K562 (cell line): ENCODE measurements around the gene P2RX1. TPM values are rescaled to one million over a fixed set of nuclear protein-coding genes. Genes with fewer than 3 reads are reported as not detected.
A peak's percentile ranks its signal among the peaks of the same experiment; 100 is the strongest.

Experiments used
- ATF7 ChIP-seq: fragments of 450-650 bp; IDR thresholded peaks from 2 replicates; pipeline ENCODE4 v1.7.1; 2014; ENCODE audit warnings: mild to moderate bottlenecking, moderate library complexity
- EWSR1 ChIP-seq: fragments of 450-650 bp; IDR thresholded peaks from 2 replicates; pipeline ENCODE4 v1.6.1; 2018; ENCODE audit warnings: borderline replicate concordance, mild to moderate bottlenecking, low read depth, moderate library complexity; ENCODE audit not compliant: partially characterized antibody
- FOSL1 ChIP-seq: fragments of 200-800 bp; sonication (Bioruptor generic); conservative IDR thresholded peaks from 2 replicates; pipeline ENCODE4 v1.6.1; 2016; ENCODE audit warnings: missing genetic modification characterization, missing compliant biosample characterization
- HNRNPL ChIP-seq: fragments of 200-400 bp; formaldehyde crosslinking; IDR thresholded peaks from 2 replicates; pipeline ENCODE4 v1.6.1; 2017; ENCODE audit warnings: low read depth, mild to moderate bottlenecking, low read length
- MCM2 ChIP-seq: fragments of 450-650 bp; IDR thresholded peaks from 2 replicates; pipeline ENCODE4 v1.6.1; 2017; ENCODE audit warnings: low read depth, mild to moderate bottlenecking
- MECOM ChIP-seq: fragments of 250-450 bp; sonication (Bioruptor Pico); IDR thresholded peaks from 2 replicates; pipeline ENCODE4 v1.8.0; 2022; ENCODE audit warnings: inconsistent platforms
- PHF20 ChIP-seq: fragments of 450-650 bp; IDR thresholded peaks from 2 replicates; pipeline ENCODE4 v1.6.1; 2018; ENCODE audit not compliant: partially characterized antibody
- POLR3G ChIP-seq: IDR thresholded peaks from 2 replicates; pipeline ENCODE4 v1.6.1; 2011; ENCODE audit not compliant: insufficient read length, insufficient replicate concordance; ENCODE audit errors: extremely low read depth
- PTBP1 ChIP-seq: fragments of 200-400 bp; formaldehyde crosslinking; IDR thresholded peaks from 2 replicates; pipeline ENCODE4 v1.6.1; 2017; ENCODE audit warnings: low read depth, low read length
- RBM15 ChIP-seq: fragments of 200-400 bp; formaldehyde crosslinking; IDR thresholded peaks from 2 replicates; pipeline ENCODE4 v1.6.1; 2018; ENCODE audit warnings: mild to moderate bottlenecking, low read length, moderate library complexity; ENCODE audit not compliant: insufficient read depth
- RCOR1 ChIP-seq, 2 experiments: IDR thresholded peaks; 2 replicates each; pipeline ENCODE4 v1.6.1; 2012; ENCODE audit warnings: low read depth in 2 of 2, low read length in 2 of 2, borderline replicate concordance in 1 of 2, improper control_type of control experiment in 1 of 2
- ZHX1 ChIP-seq: fragments of 150-350 bp; conservative IDR thresholded peaks from 2 replicates; pipeline ENCODE4 v1.6.1; 2014; ENCODE audit warnings: low read length
- ZNF212 ChIP-seq: fragments of 450-650 bp; formaldehyde crosslinking; IDR thresholded peaks from 2 replicates; pipeline ENCODE4 v1.4.0; 2020; ENCODE audit warnings: mild to moderate bottlenecking
- ZNF3 ChIP-seq: fragments of 250-450 bp; sonication (Bioruptor Pico); IDR thresholded peaks from 2 replicates; pipeline ENCODE4 v1.5.0; 2021; ENCODE audit warnings: mild to moderate bottlenecking, moderate library complexity
- ZNF766 ChIP-seq: fragments of 200-800 bp; sonication (Bioruptor generic); conservative IDR thresholded peaks from 2 replicates; pipeline ENCODE4 v1.6.1; 2016; ENCODE audit warnings: missing genetic modification characterization, missing compliant biosample characterization
- ZSCAN29 ChIP-seq: fragments of 450-650 bp; IDR thresholded peaks from 2 replicates; pipeline ENCODE4 v1.6.1; 2017
- polyA plus RNA-seq, 8 experiments: library from polyadenylated mRNA; depleted of rRNA in 4 of 8; stranded (reverse) in 5 of 8; unstranded in 3 of 8; fragments of >200 nt; fragmentation: Nextera tagmentation in 2 of 8; fragmentation: Illumina TruSeq in 1 of 8; extraction: Ambion mirVana in 2 of 8; extraction: Trizol in 1 of 8; gene quantifications; 2 replicates each; pipeline versions ENCODE4 v1.2.1 to v1.2.3, GENCODE V29; 2011 to 2014; ENCODE audit warnings: inconsistent platforms in 1 of 8, missing spikeins in 1 of 8
- total RNA-seq, 7 experiments: library from RNA; depleted of rRNA in 6 of 7; stranded (reverse); fragments of >200 nt in 6 of 7; fragmentation: Illumina TruSeq in 2 of 7; extraction: Trizol in 2 of 7; gene quantifications; 2 replicates each; pipeline versions ENCODE4 v1.2.1 to v1.2.3, GENCODE V29; 2011 to 2021; ENCODE audit warnings: low replicate concordance in 1 of 7
- TF ChIP-seq, protein P1 (sequence below), 2 experiments: fragments of 450-650 bp; formaldehyde crosslinking in 1 of 2; IDR thresholded peaks; 2 replicates each; pipeline versions ENCODE4 v1.4.0 to v1.6.1; 2014 to 2020; ENCODE audit warnings: mild to moderate bottlenecking in 2 of 2, borderline replicate concordance in 1 of 2, low read depth in 1 of 2

Gene P2RX1
- total and polyA plus RNA-seq, 9 of the 15 experiments (the other 6 are each of a cell fraction or from before 2014, with no cell fraction given): 0.27 to 20.3 (median 10.3) TPM

GRCh38 chr17:3915995-3916696, at the start of gene P2RX1 (continued):
- TF ChIP-seq EWSR1: no peak
- TF ChIP-seq RBM15: no peak
- TF ChIP-seq MECOM (CRISPR knock-in tag): no peak
- no peak for TF ChIP-seq PTBP1
- 0 out of 2 replicates have a peak, but pooled peaks have one; percentile 21 for TF ChIP-seq ATF7
- no peak for TF ChIP-seq ZNF212 (CRISPR knock-in tag)
- TF ChIP-seq ZNF3 (CRISPR knock-in tag): no peak
- 0 out of 4 replicates have a peak, but pooled peaks of 1 of the 2 experiments have one; percentile 6 for TF ChIP-seq RCOR1 (IDR thresholded peaks at IDR 0.05; ENCODE audit: borderline replicate concordance in 1 of 2, low read depth in 2 of 2, low read length in 2 of 2)
- TF ChIP-seq PHF20: no peak
- TF ChIP-seq ZHX1: no peak
- no peak for TF ChIP-seq POLR3G
- 0 out of 2 replicates have a peak, but pooled peaks have one; percentile 30 for TF ChIP-seq FOSL1 (tag)
- TF ChIP-seq MCM2: no peak
- no peak for TF ChIP-seq ZSCAN29
- TF ChIP-seq, protein P1, sequence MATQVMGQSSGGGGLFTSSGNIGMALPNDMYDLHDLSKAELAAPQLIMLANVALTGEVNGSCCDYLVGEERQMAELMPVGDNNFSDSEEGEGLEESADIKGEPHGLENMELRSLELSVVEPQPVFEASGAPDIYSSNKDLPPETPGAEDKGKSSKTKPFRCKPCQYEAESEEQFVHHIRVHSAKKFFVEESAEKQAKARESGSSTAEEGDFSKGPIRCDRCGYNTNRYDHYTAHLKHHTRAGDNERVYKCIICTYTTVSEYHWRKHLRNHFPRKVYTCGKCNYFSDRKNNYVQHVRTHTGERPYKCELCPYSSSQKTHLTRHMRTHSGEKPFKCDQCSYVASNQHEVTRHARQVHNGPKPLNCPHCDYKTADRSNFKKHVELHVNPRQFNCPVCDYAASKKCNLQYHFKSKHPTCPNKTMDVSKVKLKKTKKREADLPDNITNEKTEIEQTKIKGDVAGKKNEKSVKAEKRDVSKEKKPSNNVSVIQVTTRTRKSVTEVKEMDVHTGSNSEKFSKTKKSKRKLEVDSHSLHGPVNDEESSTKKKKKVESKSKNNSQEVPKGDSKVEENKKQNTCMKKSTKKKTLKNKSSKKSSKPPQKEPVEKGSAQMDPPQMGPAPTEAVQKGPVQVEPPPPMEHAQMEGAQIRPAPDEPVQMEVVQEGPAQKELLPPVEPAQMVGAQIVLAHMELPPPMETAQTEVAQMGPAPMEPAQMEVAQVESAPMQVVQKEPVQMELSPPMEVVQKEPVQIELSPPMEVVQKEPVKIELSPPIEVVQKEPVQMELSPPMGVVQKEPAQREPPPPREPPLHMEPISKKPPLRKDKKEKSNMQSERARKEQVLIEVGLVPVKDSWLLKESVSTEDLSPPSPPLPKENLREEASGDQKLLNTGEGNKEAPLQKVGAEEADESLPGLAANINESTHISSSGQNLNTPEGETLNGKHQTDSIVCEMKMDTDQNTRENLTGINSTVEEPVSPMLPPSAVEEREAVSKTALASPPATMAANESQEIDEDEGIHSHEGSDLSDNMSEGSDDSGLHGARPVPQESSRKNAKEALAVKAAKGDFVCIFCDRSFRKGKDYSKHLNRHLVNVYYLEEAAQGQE (IDR thresholded peaks at IDR 0.05; ENCODE audit: borderline replicate concordance): no peak
- TF ChIP-seq, protein P1 (CRISPR knock-in tag; IDR thresholded peaks at IDR 0.05; ENCODE audit: low read depth): no peak
- TF ChIP-seq ZNF766 (CRISPR knock-in tag): peak; percentile 44; the same call in 1 of the 2 replicates
- no peak for TF ChIP-seq HNRNPL
